ENCODE data around the gene CDKL2. TPM values are rescaled to one million over a fixed set of nuclear protein-coding genes. Genes with fewer than 3 reads are reported as not detected.
A peak's percentile ranks its signal among the peaks of the same experiment; 100 is the strongest.
"Not testable (repeated sequence)": the region's sequence is repeated elsewhere in the genome, so short reads cannot be mapped to it uniquely, and the experiment has no call there.

Gene CDKL2
- total RNA-seq, 1 donor from 2014 or later, result 2.9 TPM

DNA sequence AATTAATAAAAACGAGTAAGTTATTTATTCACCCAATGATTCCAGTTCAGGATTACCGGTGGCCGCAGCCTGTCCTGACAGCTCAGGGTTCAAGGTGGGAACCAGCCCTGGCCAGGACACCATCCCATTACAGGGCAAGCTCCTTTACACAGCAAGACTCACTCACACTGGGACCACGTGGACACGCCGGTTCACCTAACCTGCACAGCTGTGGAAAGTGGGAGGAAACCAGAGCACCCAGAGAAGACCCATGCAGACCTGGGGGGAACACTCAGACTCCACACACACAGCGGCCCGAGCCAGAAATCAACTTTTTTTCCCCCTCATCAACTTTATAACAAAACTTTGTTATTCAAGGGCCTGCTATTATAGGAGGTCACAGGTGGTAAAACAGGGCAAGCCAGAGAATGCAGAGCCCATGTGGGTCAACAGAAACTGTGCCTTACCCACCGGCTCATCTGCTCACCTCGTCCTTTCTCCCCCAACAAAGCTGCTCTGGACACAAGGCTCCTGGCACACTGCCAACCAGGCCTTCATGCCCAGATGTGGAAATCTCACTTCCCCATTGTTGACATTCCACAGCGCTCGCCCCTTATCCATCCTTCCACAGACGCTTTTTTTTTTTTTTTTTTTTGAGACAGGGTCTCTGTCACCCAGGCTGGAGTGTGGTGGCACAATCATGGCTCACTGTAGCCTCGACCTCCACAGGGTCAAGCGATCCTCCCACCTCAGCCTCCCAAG, 82.5 kb downstream of the CDKL2 start:
- Histone ChIP-seq H4K20me1 (ENCODE audit: low read depth) (no peaks in the 10 kb centered on the region), H3K4me2 (no peak overlapping the region), H3K9me3 (ENCODE audit: low read depth) (no peaks in the 10 kb centered on the region), H3K9ac (no peak overlapping the region), H3K4me3 (no peak overlapping the region), H3F3A (ENCODE audit: low read depth) (no peaks in the 10 kb centered on the region), H3K79me2 (ENCODE audit: low read depth) (no peaks in the 10 kb centered on the region), H3K4me1 (no peaks in the 10 kb centered on the region), H3K27me3 (no peaks in the 10 kb centered on the region), H3K36me3 (no peaks in the 10 kb centered on the region), H2AFZ (replicated peaks) (no peak overlapping the region), H3K27ac (no peak overlapping the region)
- H3K4me3 Mint-ChIP-seq, result no peak overlapping the region
- TF ChIP-seq EZH2phosphoT487 (IDR thresholded peaks at IDR 0.05) (no peak), EZH2 (IDR thresholded peaks at IDR 0.05) (no peak)
- TF ChIP-seq, protein P1, sequence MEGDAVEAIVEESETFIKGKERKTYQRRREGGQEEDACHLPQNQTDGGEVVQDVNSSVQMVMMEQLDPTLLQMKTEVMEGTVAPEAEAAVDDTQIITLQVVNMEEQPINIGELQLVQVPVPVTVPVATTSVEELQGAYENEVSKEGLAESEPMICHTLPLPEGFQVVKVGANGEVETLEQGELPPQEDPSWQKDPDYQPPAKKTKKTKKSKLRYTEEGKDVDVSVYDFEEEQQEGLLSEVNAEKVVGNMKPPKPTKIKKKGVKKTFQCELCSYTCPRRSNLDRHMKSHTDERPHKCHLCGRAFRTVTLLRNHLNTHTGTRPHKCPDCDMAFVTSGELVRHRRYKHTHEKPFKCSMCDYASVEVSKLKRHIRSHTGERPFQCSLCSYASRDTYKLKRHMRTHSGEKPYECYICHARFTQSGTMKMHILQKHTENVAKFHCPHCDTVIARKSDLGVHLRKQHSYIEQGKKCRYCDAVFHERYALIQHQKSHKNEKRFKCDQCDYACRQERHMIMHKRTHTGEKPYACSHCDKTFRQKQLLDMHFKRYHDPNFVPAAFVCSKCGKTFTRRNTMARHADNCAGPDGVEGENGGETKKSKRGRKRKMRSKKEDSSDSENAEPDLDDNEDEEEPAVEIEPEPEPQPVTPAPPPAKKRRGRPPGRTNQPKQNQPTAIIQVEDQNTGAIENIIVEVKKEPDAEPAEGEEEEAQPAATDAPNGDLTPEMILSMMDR (IDR thresholded peaks at IDR 0.05), result no peak
- H3K9me3 Mint-ChIP-seq, result no peaks in the 10 kb centered on the region
- no peak for DNase-seq (ENCODE audit: low spot score)
- H3K27me3 Mint-ChIP-seq (ENCODE audit: insufficient read depth, low read depth), result peaks cover 5% of the 10 kb centered on the region
- peaks cover 9% of the 10 kb centered on the region for H3K4me1 Mint-ChIP-seq
- peaks cover 2% of the 10 kb centered on the region for H3K36me3 Mint-ChIP-seq
- no peak overlapping the region for H3K27ac Mint-ChIP-seq

DNA sequence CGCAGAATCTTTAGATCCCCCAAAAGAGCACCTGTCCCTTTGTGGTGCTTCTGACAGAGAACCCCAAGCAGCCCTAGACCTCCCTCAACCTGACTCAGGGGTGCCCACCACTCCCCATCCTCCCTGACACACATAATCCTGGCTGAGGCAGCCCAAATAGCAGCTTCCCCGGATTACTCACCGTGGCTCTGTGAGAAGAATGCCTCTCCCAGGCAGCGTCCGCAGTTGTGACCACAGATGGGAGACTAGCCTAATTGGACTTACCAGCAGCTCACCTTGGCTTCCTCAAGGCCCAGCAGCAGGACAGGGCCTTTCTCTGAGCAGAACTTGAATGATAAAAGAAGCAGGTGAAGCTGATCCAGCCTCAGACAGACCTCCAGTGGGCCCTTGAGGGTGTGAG, 84.8 kb downstream of the CDKL2 start:
- peaks cover 4% of the 10 kb centered on the region for H3K36me3 Mint-ChIP-seq
- TF ChIP-seq EZH2phosphoT487 (IDR thresholded peaks at IDR 0.05) (no peak), EZH2 (IDR thresholded peaks at IDR 0.05) (no peak)
- TF ChIP-seq, protein P1 (IDR thresholded peaks at IDR 0.05), result no peak
- Histone ChIP-seq H3K4me1 (no peaks in the 10 kb centered on the region), H4K20me1 (ENCODE audit: low read depth) (no peaks in the 10 kb centered on the region), H3K27ac (no peak overlapping the region), H3K36me3 (no peaks in the 10 kb centered on the region), H3F3A (ENCODE audit: low read depth) (no peaks in the 10 kb centered on the region), H3K27me3 (no peaks in the 10 kb centered on the region), H3K4me3 (no peak overlapping the region), H3K79me2 (ENCODE audit: low read depth) (no peaks in the 10 kb centered on the region), H2AFZ (replicated peaks) (no peak overlapping the region), H3K4me2 (no peak overlapping the region), H3K9me3 (ENCODE audit: low read depth) (no peaks in the 10 kb centered on the region), H3K9ac (no peak overlapping the region)
- peak; percentile 11 for DNase-seq (ENCODE audit: low spot score)
- peaks cover 3% of the 10 kb centered on the region for H3K27me3 Mint-ChIP-seq (ENCODE audit: insufficient read depth, low read depth)
- no peaks in the 10 kb centered on the region for H3K9me3 Mint-ChIP-seq
- H3K4me1 Mint-ChIP-seq, result peaks cover 9% of the 10 kb centered on the region
- H3K27ac Mint-ChIP-seq, result no peak overlapping the region
- H3K4me3 Mint-ChIP-seq, result no peak overlapping the region

DNA sequence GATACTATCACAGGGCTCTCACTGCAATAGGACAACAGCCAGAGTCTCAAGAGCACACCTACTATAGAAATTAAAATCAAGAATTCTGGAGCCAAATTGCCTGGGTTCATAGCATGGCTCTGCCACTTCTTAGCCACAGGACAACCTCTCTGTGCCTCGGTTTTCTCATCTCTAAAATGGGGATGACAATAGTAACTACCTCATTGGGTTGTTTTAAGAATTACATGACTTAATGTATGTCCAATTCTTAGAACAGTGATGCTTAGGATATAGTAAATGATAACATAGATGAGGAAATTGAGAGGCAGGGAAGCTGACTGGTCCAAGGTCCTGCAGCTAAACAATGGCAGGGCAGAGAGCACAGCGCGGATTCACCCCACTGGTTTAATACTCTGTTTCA, 85.5 kb downstream of the CDKL2 start:
- H3K36me3 Mint-ChIP-seq, result peaks cover 4% of the 10 kb centered on the region
- no peak overlapping the region for H3K4me3 Mint-ChIP-seq
- Histone ChIP-seq H3K9me3 (ENCODE audit: low read depth) (no peaks in the 10 kb centered on the region), H3K4me1 (no peaks in the 10 kb centered on the region), H4K20me1 (ENCODE audit: low read depth) (no peaks in the 10 kb centered on the region), H3K4me2 (no peak overlapping the region), H3K79me2 (ENCODE audit: low read depth) (no peaks in the 10 kb centered on the region), H3K9ac (no peak overlapping the region), H3K36me3 (no peaks in the 10 kb centered on the region), H3K27ac (no peak overlapping the region), H3F3A (ENCODE audit: low read depth) (no peaks in the 10 kb centered on the region), H3K4me3 (no peak overlapping the region), H3K27me3 (no peaks in the 10 kb centered on the region), H2AFZ (replicated peaks) (no peak overlapping the region)
- peaks cover 2% of the 10 kb centered on the region for H3K27me3 Mint-ChIP-seq (ENCODE audit: insufficient read depth, low read depth)
- no peak for DNase-seq (ENCODE audit: low spot score)
- no peak overlapping the region for H3K27ac Mint-ChIP-seq
- TF ChIP-seq EZH2phosphoT487 (IDR thresholded peaks at IDR 0.05), result no peak
- TF ChIP-seq, protein P1 (IDR thresholded peaks at IDR 0.05), result no peak
- TF ChIP-seq EZH2 (IDR thresholded peaks at IDR 0.05), result no peak
- H3K4me1 Mint-ChIP-seq, result peaks cover 9% of the 10 kb centered on the region
- no peaks in the 10 kb centered on the region for H3K9me3 Mint-ChIP-seq

DNA sequence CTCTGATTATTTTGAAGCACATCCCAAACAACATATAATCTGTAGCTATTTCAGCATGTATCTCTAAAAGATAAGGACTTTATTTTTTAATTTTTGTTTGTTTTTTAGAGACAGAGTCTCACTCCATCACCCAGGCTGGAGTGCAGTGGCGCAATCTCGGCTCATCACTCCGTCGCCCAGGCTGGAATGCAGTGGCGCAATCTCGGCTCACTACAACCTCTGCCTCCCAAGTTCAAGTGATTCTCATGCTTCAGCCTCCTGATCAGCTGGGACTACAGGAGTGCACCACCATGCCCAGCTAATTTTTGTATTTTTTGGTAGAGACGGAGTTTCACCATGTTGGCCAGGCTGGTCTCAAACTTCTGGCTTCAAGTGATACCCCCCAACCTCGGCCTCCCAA, 86.1 kb downstream of the CDKL2 start:
- H3K27me3 ChIP-seq; H3K4me3 ChIP-seq; H3K36me3 ChIP-seq; H3K4me2 ChIP-seq; H3K79me2 ChIP-seq (ENCODE audit: low read depth); H3K36me3 Mint-ChIP-seq; H3K4me1 Mint-ChIP-seq; H3F3A ChIP-seq (ENCODE audit: low read depth); H2AFZ ChIP-seq (replicated peaks); H3K4me1 ChIP-seq; H3K27ac Mint-ChIP-seq; H3K27ac ChIP-seq; H3K9ac ChIP-seq; H3K9me3 Mint-ChIP-seq; H3K4me3 Mint-ChIP-seq; H3K27me3 Mint-ChIP-seq (ENCODE audit: insufficient read depth, low read depth); DNase-seq (ENCODE audit: low spot score); H3K9me3 ChIP-seq (ENCODE audit: low read depth); H4K20me1 ChIP-seq (ENCODE audit: low read depth): not testable (repeated sequence)
